Left cardiac atrium (tissue), 4 donors: Measurements from ENCODE around the gene GPC6. TPM values are rescaled to one million over a fixed set of nuclear protein-coding genes. Genes with fewer than 3 reads are reported as not detected.
A peak's percentile ranks its signal among the peaks of the same experiment; 100 is the strongest.
"Not testable (repeated sequence)": the region's sequence is repeated elsewhere in the genome, so short reads cannot be mapped to it uniquely, and the experiment has no call there.

Source experiments
- ATAC-seq, 2 donors: fragments of 200-7000 bp; cut with Tn5 transposase; one replicate each; pipeline ENCODE4 v1.9.1; 2020; ENCODE audit warnings: mild to moderate bottlenecking in 2 of 2, moderate library complexity in 2 of 2
- DNase-seq: peaks from one replicate; pipeline ENCODE4 v3.0.0-alpha.2; 2020
- intact Hi-C, 2 donors: fragments of 100-400 bp; cut with DNase I; formaldehyde crosslinking; loops; one replicate each; pipeline versions ENCODE4 v1.14.1 to v1.15.1; 2022 to 2023
- total RNA-seq, 2 donors: library from RNA; stranded (reverse); fragmentation: NEBNext Ultra II Directional; extraction: Animal tissue kit (Norgen Biotek cat#: 25700); gene quantifications; one replicate each; pipeline ENCODE4 v1.2.1, GENCODE V29; 2021
- donor health status: DM: no; HTN: yes; CAD: no.
- donor health status: DM: no; HTN: yes; CAD: no; lungs with severe emphysema.
- donor health status: DM: yes; HTN: yes; CAD: no.
- donor health status: Dilated cardiomyopathy.

The GPC6 gene
- total RNA-seq, 2 donors from 2014 or later, result 2.8 to 5.4 TPM

- ATAC-seq (no peak), DNase-seq (no peak)
- intact Hi-C loops, result no loop called here
Measured at GRCh38 chr13:94333131-94333820, 1106.7 kb downstream of the GPC6 start.

GRCh38 chr13:94335761-94336526 is 1109.3 kb downstream of the GPC6 start:
- no peak for DNase-seq
- ATAC-seq, result no peak
- intact Hi-C loops, result no loop called here

- DNase-seq, result no peak
- intact Hi-C loops, result no loop called here
- peak in 1 of 2 donors; percentile 63 for ATAC-seq
Measured at GRCh38 chr13:94339116-94339687, 1112.6 kb downstream of the GPC6 start.

GRCh38 chr13:94342436-94343242 is 1116.0 kb downstream of the GPC6 start:
- intact Hi-C loops, result loop anchor here in 1 of 2 donors (10.0 kb wide), 1 partner anchor 288 kb away; no protein-coding TSS in a partner anchor
- ATAC-seq (no peak), DNase-seq (no peak)

- intact Hi-C loops, result loop anchor here in 1 of 2 donors (10.0 kb wide), 1 partner anchor 288 kb away; no protein-coding TSS in a partner anchor
- ATAC-seq (peak in 1 of 2 donors; percentile 39), DNase-seq (no peak)
Measured at GRCh38 chr13:94343243-94343585, 1116.6 kb downstream of the GPC6 start.

GRCh38 chr13:94343687-94344086 is 1117.1 kb downstream of the GPC6 start:
- intact Hi-C loops, result loop anchor here in 1 of 2 donors (10.0 kb wide), 1 partner anchor 289 kb away; no protein-coding TSS in a partner anchor
- not testable (repeated sequence) for DNase-seq, ATAC-seq

GRCh38 chr13:94344126-94344818 is 1117.7 kb downstream of the GPC6 start:
- ATAC-seq, result peak; percentile 27 to 49
- intact Hi-C loops, result loop anchor here in 1 of 2 donors (10.0 kb wide), 1 partner anchor 289 kb away; no protein-coding TSS in a partner anchor
- DNase-seq, result no peak

GRCh38 chr13:94345374-94346195 is 1119.0 kb downstream of the GPC6 start:
- intact Hi-C loops, result loop anchor here in 1 of 2 donors (10.0 kb wide), 1 partner anchor 291 kb away; no protein-coding TSS in a partner anchor
- ATAC-seq (peak in 1 of 2 donors; percentile 50), DNase-seq (no peak)

- DNase-seq (no peak), ATAC-seq (no peak)
- intact Hi-C loops, result loop anchor here in 1 of 2 donors (10.0 kb wide), 1 partner anchor 292 kb away; no protein-coding TSS in a partner anchor
Measured at GRCh38 chr13:94346261-94347019, 1119.8 kb downstream of the GPC6 start.

- intact Hi-C loops, result no loop called here
- no peak for DNase-seq
- ATAC-seq, result no peak
Measured at GRCh38 chr13:94351292-94351990, 1124.8 kb downstream of the GPC6 start.

- ATAC-seq, result peak in 1 of 2 donors; percentile 57
- no peak for DNase-seq
- intact Hi-C loops, result no loop called here
Measured at GRCh38 chr13:94352057-94352456, 1125.5 kb downstream of the GPC6 start.

GRCh38 chr13:94353167-94353710 is 1126.6 kb downstream of the GPC6 start:
- intact Hi-C loops, result no loop called here
- no peak for ATAC-seq
- DNase-seq, result no peak

- no peak for ATAC-seq
- intact Hi-C loops, result loop anchor here in 1 of 2 donors (10.0 kb wide), 1 partner anchor 695 kb away; no protein-coding TSS in a partner anchor
- no peak for DNase-seq
Measured at GRCh38 chr13:94359875-94360274, 1133.3 kb downstream of the GPC6 start.

GRCh38 chr13:94362411-94362909 is 1135.9 kb downstream of the GPC6 start:
- peak; percentile 94 to 97 for ATAC-seq

GRCh38 chr13:94366677-94367076 is 1140.1 kb downstream of the GPC6 start:
- DNase-seq (no peak), ATAC-seq (no peak)
- intact Hi-C loops, result loop anchor here in 1 of 2 donors (10.0 kb wide), 1 partner anchor 702 kb away; no protein-coding TSS in a partner anchor

More at GRCh38 chr13:94362411-94362909, 1135.9 kb downstream of the GPC6 start:
- DNase-seq, result peak; percentile 45
- intact Hi-C loops, result loop anchor here in 1 of 2 donors (10.0 kb wide), 1 partner anchor 698 kb away; no protein-coding TSS in a partner anchor
